GM18909 (cell line): ENCODE measurements around the gene RALGAPA2.
A peak's percentile ranks its signal among the peaks of the same experiment; 100 is the strongest.
"Not testable (repeated sequence)": the region's sequence is repeated elsewhere in the genome, so short reads cannot be mapped to it uniquely, and the experiment has no call there.

Experiments
- ATAC-seq: cut with Tn5 transposase; IDR thresholded peaks from one replicate; pipeline ENCODE4 v1.9.1; 2021; ENCODE audit warnings: mild to moderate bottlenecking; ENCODE audit not compliant: unreplicated experiment, poor library complexity

The RALGAPA2 gene

GRCh38 chr20:20549267-20549612 lies 163.2 kb downstream of the RALGAPA2 start:
- no peak for ATAC-seq

GRCh38 chr20:20548527-20549266 lies 163.7 kb downstream of the RALGAPA2 start:
- no peak for ATAC-seq

- ATAC-seq: no peak
These were observed 164.6 kb downstream of the RALGAPA2 start for GRCh38 chr20:20547876-20548266.

- ATAC-seq: peak; percentile 37
These were observed 165.1 kb downstream of the RALGAPA2 start for GRCh38 chr20:20547221-20547875.

- ATAC-seq: no peak
These were observed 166.0 kb downstream of the RALGAPA2 start for GRCh38 chr20:20546402-20546801.

- not testable (repeated sequence) for ATAC-seq
These were observed 169.1 kb downstream of the RALGAPA2 start for GRCh38 chr20:20543348-20543747.

GRCh38 chr20:20536240-20536933 lies 176.1 kb downstream of the RALGAPA2 start:
- no peak for ATAC-seq

- ATAC-seq: no peak
These were observed 177.4 kb downstream of the RALGAPA2 start for GRCh38 chr20:20535051-20535450.

GRCh38 chr20:20531283-20531682 lies 181.2 kb downstream of the RALGAPA2 start:
- no peak for ATAC-seq

- ATAC-seq: no peak
These were observed 181.9 kb downstream of the RALGAPA2 start for GRCh38 chr20:20530428-20531151.

GRCh38 chr20:20529597-20529996 lies 182.8 kb downstream of the RALGAPA2 start:
- ATAC-seq: no peak

GRCh38 chr20:20528861-20529260 lies 183.6 kb downstream of the RALGAPA2 start:
- ATAC-seq: no peak

- no peak for ATAC-seq
These were observed 184.8 kb downstream of the RALGAPA2 start for GRCh38 chr20:20527661-20528060.

GRCh38 chr20:20525756-20526155 lies 186.7 kb downstream of the RALGAPA2 start:
- no peak for ATAC-seq

- ATAC-seq: no peak
These were observed 187.2 kb downstream of the RALGAPA2 start for GRCh38 chr20:20525214-20525613.

GRCh38 chr20:20524756-20525155 lies 187.7 kb downstream of the RALGAPA2 start:
- ATAC-seq: no peak

GRCh38 chr20:20521736-20522135 lies 190.7 kb downstream of the RALGAPA2 start:
- ATAC-seq: no peak

GRCh38 chr20:20520776-20521175 lies 191.7 kb downstream of the RALGAPA2 start:
- no peak for ATAC-seq

GRCh38 chr20:20519269-20519668 lies 193.2 kb downstream of the RALGAPA2 start:
- ATAC-seq: no peak

- ATAC-seq: no peak
These were observed 194.2 kb downstream of the RALGAPA2 start for GRCh38 chr20:20518263-20518662.

- ATAC-seq: no peak
These were observed 195.1 kb downstream of the RALGAPA2 start for GRCh38 chr20:20517296-20517695.
